ENCODE measurements around the gene ZNF862.

The ZNF862 gene

DNA sequence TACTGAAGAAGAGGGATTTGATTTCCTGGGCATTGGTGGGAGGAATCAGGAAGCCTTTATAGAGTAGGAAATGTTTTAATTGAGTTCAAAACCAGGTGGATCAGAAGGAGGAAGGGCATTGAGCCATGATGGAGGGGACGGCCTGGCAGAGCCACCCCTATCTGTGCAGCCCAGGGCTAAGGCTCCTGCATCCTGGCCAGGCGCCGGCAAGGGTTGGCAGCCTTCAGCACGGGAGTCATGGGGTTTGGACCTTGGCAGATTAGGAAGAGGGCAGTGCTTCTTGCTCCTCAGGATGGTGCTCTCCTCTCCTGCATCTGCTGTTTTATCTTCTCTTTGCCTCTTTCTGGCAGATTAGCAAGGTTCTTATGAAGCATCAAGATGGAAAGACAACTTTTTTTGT lies 12.5 kb downstream of the ZNF862 start:
- intact Hi-C loops (cut with DNase I; ENCODE audit: low total_unique reads) = no loop called here
- no peaks in the 10 kb centered on the region for H3K9me3 ChIP-seq
- H3K4me3 ChIP-seq = no peak overlapping the region
- TF ChIP-seq, protein P1, sequence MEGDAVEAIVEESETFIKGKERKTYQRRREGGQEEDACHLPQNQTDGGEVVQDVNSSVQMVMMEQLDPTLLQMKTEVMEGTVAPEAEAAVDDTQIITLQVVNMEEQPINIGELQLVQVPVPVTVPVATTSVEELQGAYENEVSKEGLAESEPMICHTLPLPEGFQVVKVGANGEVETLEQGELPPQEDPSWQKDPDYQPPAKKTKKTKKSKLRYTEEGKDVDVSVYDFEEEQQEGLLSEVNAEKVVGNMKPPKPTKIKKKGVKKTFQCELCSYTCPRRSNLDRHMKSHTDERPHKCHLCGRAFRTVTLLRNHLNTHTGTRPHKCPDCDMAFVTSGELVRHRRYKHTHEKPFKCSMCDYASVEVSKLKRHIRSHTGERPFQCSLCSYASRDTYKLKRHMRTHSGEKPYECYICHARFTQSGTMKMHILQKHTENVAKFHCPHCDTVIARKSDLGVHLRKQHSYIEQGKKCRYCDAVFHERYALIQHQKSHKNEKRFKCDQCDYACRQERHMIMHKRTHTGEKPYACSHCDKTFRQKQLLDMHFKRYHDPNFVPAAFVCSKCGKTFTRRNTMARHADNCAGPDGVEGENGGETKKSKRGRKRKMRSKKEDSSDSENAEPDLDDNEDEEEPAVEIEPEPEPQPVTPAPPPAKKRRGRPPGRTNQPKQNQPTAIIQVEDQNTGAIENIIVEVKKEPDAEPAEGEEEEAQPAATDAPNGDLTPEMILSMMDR (IDR thresholded peaks at IDR 0.05) = no peak
- no peaks in the 10 kb centered on the region for H3K27me3 ChIP-seq
- H3K4me1 ChIP-seq = peaks cover 0 to 6% (median 0%) of the 10 kb centered on the region in 4 donors
- no peak overlapping the region for H3K27ac ChIP-seq
- H3K36me3 ChIP-seq = peaks cover 9 to 69% (median 38%) of the 10 kb centered on the region in 3 donors
- DNase-seq = no peak

DNA sequence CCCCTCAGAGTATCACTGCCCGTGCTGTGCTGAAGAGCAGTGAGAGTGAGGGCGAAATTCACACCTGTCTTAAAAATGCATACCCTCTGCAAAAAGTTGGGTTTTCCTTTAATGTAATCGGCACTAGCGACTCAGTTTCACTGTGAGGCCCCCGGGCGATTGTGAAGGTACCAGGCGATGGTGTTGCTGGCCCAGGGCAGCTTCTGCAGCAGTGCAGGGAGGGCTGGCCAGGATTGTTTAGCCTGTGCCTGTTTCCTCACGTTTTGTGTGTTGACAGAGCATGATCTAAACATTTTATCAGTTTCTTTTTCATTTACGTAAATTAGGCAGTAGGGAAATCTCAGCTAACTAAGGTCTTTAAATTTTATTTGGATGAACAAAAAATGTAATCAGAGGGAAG lies 13.3 kb downstream of the ZNF862 start:
- Histone ChIP-seq H3K9me3 (no peaks in the 10 kb centered on the region), H3K36me3 (peaks cover 9 to 68% (median 31%) of the 10 kb centered on the region in 3 donors), H3K27ac (no peak overlapping the region), H3K4me3 (no peak overlapping the region), H3K27me3 (no peaks in the 10 kb centered on the region), H3K4me1 (peaks cover 0 to 9% (median 0%) of the 10 kb centered on the region in 4 donors)
- TF ChIP-seq, protein P1 (IDR thresholded peaks at IDR 0.05) = no peak
- intact Hi-C loops (cut with DNase I; ENCODE audit: low total_unique reads) = no loop called here
- no peak for DNase-seq

DNA sequence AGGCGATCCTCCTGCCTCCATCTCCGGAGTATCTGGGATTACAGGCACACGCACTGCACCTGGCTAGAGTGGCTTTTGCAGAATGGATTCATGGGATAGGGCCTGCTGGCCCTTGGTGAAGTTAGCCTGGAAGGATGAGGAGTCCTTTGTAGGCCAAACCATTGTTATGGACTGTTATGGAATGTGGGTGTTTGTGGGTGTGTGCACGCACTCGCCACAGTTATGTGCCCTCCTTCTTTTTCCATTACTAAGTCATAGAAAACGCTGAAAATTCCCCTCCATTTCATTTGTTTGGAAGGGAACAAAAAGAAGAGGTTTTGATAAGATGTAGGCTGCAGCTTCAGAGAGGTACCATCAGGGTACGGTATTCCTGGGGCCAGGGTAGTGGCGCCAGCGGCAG lies 15.0 kb downstream of the ZNF862 start:
- Histone ChIP-seq H3K36me3 (peaks cover 3 to 61% (median 22%) of the 10 kb centered on the region in 3 donors), H3K27ac (no peak overlapping the region), H3K9me3 (no peaks in the 10 kb centered on the region), H3K4me1 (peaks cover 0 to 9% (median 0%) of the 10 kb centered on the region in 4 donors), H3K27me3 (no peaks in the 10 kb centered on the region), H3K4me3 (no peak overlapping the region)
- TF ChIP-seq, protein P1 (IDR thresholded peaks at IDR 0.05) = no peak
- DNase-seq = no peak
- intact Hi-C loops (cut with DNase I; ENCODE audit: low total_unique reads) = no loop called here

DNA sequence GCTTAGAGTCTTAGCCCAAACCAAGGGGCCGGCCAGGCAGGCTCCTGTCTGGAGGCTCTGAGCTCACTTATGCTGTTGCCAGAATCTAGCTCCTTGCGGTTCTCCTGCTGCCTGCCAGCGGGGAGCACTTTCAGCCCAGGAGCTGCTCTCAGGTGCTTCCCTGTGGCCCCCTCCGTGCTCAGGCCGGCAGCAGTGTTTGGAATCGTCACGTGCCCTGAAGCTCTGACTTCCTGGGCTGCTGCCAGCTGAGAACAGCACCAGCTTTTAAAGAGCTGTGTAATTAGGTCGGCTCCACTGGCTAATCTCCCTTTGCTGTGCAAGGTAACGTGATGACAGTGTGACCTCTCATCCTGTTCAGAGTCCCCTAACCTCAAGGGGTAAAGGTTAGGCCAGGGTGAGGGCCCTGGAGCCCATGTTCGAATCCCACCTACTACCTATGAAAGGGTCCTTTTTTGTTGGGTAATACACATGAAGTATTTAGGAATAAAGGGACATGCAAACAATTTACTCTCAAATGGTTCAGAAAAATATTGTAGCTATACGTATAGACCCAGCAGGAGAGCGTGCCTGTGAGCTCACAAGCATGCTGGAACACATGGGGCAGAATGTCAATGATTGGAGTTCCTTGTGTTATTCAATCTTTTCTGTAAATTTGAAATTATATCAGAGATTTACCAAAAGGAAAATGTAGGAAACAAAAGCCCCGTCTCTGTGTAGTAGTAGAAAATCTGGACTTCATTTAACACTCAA lies 16.6 kb downstream of the ZNF862 start:
- no peaks in the 10 kb centered on the region for H3K27me3 ChIP-seq
- H3K4me3 ChIP-seq = no peak overlapping the region
- no peak overlapping the region for H3K27ac ChIP-seq
- TF ChIP-seq, protein P1 (IDR thresholded peaks at IDR 0.05) = no peak
- no peaks in the 10 kb centered on the region for H3K9me3 ChIP-seq
- intact Hi-C loops (cut with DNase I; ENCODE audit: low total_unique reads) = no loop called here
- H3K36me3 ChIP-seq = peaks cover 6 to 55% (median 32%) of the 10 kb centered on the region in 3 donors
- peaks cover 0 to 9% (median 0%) of the 10 kb centered on the region in 4 donors for H3K4me1 ChIP-seq
- DNase-seq = no peak

DNA sequence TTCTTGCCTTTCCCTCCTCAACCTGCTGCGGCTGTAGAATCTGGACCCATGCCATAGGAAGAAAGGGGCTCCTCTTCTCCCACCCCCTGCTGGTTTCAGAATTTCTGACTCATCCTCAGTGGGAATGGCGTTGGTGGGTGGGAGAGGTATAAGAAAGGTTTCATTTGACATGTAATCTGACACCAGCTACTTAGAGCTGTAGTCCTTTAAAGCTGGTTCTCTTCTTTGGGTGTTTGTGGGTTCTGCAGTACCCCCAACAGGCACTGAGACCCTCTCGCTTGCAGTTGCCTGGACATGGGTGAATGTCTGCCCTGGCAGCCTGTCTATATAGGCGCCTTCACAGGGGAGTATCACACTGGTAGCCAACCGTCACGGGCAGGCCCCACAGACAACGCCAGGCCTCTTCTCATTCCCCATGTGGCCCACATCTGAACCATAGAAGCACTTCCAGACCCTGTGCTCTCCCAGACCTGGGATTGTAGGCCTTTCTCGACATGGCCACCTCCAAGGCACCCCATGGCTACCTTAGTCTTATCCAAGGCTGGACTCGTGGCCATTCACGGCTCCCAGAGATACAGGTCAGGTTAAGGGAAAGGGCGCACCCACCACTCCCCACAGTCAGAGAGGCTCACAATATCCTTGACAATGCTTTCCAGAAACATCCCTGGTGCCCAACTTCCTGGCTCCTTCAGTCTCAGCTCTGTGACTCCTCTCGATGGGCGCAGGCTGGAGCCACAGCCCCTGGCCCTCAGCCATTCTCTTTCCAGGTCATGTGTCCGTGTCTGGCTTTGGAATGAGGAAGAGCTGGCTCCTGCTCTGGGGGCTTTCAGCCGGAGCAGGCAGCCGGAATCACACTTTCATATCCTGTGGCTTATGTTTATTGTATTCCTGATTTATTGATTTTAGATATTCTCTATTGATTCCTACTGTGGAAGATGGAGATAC lies 17.5 kb downstream of the ZNF862 start:
- no peak for DNase-seq
- Histone ChIP-seq H3K4me3 (no peak overlapping the region), H3K36me3 (peaks cover 14 to 55% (median 35%) of the 10 kb centered on the region in 3 donors), H3K27me3 (no peaks in the 10 kb centered on the region), H3K27ac (no peak overlapping the region), H3K4me1 (peaks cover 0 to 9% (median 0%) of the 10 kb centered on the region in 4 donors), H3K9me3 (no peaks in the 10 kb centered on the region)
- intact Hi-C loops (cut with DNase I; ENCODE audit: low total_unique reads) = no loop called here
- TF ChIP-seq, protein P1 (IDR thresholded peaks at IDR 0.05) = no peak

Measured in tibial artery (tissue), 4 donors.